IMR-90 (cell line): ENCODE data around the gene CBFA2T3. TPM values are rescaled to one million over a fixed set of nuclear protein-coding genes. Genes with fewer than 3 reads are reported as not detected.

Experiments
- ATAC-seq: fragments of 200-7000 bp; cut with Tn5 transposase; 2 replicates; pipeline ENCODE4 v1.9.1; 2020; ENCODE audit warnings: low read depth, mild to moderate bottlenecking, moderate library complexity
- BruUV-seq: library from RNA; stranded (reverse); fragments of 400-500 nt; replicated peaks from 2 replicates; lab custom pipeline; 2021; lab: Mats Ljungman, UMichigan
- CTCF ChIA-PET: fragments of 300-600 bp; formaldehyde crosslinking; extraction: SDS; loops from one replicate; lab custom pipeline; 2021; ENCODE audit warnings: antibody characterized with exemption; lab: Yijun Ruan, JAX
- POLR2A ChIA-PET: fragments of 300-600 bp; sonication (Branson Sonifier 250); formaldehyde crosslinking; loops from one replicate; lab custom pipeline; 2022; ENCODE audit warnings: antibody characterized with exemption; ENCODE audit not compliant: unreplicated experiment; lab: Charles Lee
- DNase-seq: peaks from one replicate; pipeline ENCODE4 v3.0.0; 2013
- H2AFZ ChIP-seq: replicated peaks from 2 replicates; pipeline ENCODE3; 2013; ENCODE audit warnings: low read length, mild to moderate bottlenecking; ENCODE audit not compliant: poor library complexity
- H2AK5ac ChIP-seq: 2 replicates; pipeline ENCODE4 v1.6.1; 2013; ENCODE audit warnings: low read depth, low read length, inconsistent platforms
- H2AK9ac ChIP-seq: replicated peaks from 2 replicates; pipeline ENCODE3; 2013; ENCODE audit warnings: mild to moderate bottlenecking, low read depth, low read length, moderate library complexity; ENCODE audit not compliant: poor library complexity
- H2BK120ac ChIP-seq: 2 replicates; pipeline ENCODE4 v1.6.1; 2013; ENCODE audit warnings: low read depth, low read length, inconsistent platforms
- H2BK15ac ChIP-seq: 3 replicates; pipeline ENCODE4 v1.6.1; 2013; ENCODE audit warnings: low read depth, low read length, inconsistent platforms
- H2BK20ac ChIP-seq: 2 replicates; pipeline ENCODE4 v1.6.1; 2013; ENCODE audit warnings: low read depth, mild to moderate bottlenecking, inconsistent platforms, low read length, moderate library complexity
- H2BK5ac ChIP-seq: 2 replicates; pipeline ENCODE4 v1.6.1; 2013; ENCODE audit warnings: mild to moderate bottlenecking, low read depth, low read length, inconsistent platforms; ENCODE audit not compliant: poor library complexity, severe bottlenecking
- H3K14ac ChIP-seq: replicated peaks from 2 replicates; pipeline ENCODE4 v1.6.1; 2013; ENCODE audit warnings: low read depth, low read length, inconsistent platforms
- H3K18ac ChIP-seq: 2 replicates; pipeline ENCODE4 v1.6.1; 2013; ENCODE audit warnings: low read depth, low read length, control low read depth
- H3K23ac ChIP-seq: 2 replicates; pipeline ENCODE4 v1.6.1; 2013; ENCODE audit warnings: low read depth, low read length, inconsistent platforms
- H3K27ac ChIP-seq: 2 replicates; pipeline ENCODE4 v1.5.1; 2013; ENCODE audit warnings: mild to moderate bottlenecking, control low read depth, low read length; ENCODE audit not compliant: insufficient read depth
- H3K27me3 ChIP-seq: 2 replicates; pipeline ENCODE4 v1.6.1; 2013; ENCODE audit warnings: low read length; ENCODE audit not compliant: control insufficient read depth, insufficient read depth
- H3K36me3 ChIP-seq: 2 replicates; pipeline ENCODE4 v1.6.1; 2013; ENCODE audit warnings: low read length, mixed read lengths; ENCODE audit not compliant: control insufficient read depth, insufficient read depth
- H3K4ac ChIP-seq: 2 replicates; pipeline ENCODE4 v1.6.1; 2013; ENCODE audit warnings: low read depth, low read length, inconsistent platforms
- H3K4me1 ChIP-seq: 2 replicates; pipeline ENCODE4 v1.6.1; 2013; ENCODE audit warnings: low read length, mixed read lengths; ENCODE audit not compliant: control insufficient read depth, insufficient read depth
- H3K4me2 ChIP-seq: 2 replicates; pipeline ENCODE4 v1.6.1; 2013; ENCODE audit warnings: low read depth, mild to moderate bottlenecking, control low read depth, low read length, moderate library complexity
- H3K4me3 ChIP-seq: 2 replicates; pipeline ENCODE4 v1.5.1; 2013; ENCODE audit warnings: low read depth, mild to moderate bottlenecking, control low read depth, low read length, moderate library complexity; ENCODE audit not compliant: insufficient read depth
- H3K56ac ChIP-seq: 2 replicates; pipeline ENCODE4 v1.6.1; 2013; ENCODE audit warnings: low read length, inconsistent platforms; ENCODE audit not compliant: insufficient read depth; ENCODE audit errors: extremely low read depth
- H3K79me1 ChIP-seq, 2 experiments: 2 replicates each; pipeline ENCODE4 v1.6.1; 2013; ENCODE audit warnings: low read length in 2 of 2, inconsistent platforms in 1 of 2, low read depth in 1 of 2
- H3K9ac ChIP-seq: 2 replicates; pipeline ENCODE4 v1.6.1; 2013; ENCODE audit warnings: low read depth, low read length, control low read depth
- H3K9me1 ChIP-seq: 2 replicates; pipeline ENCODE4 v1.6.1; 2013; ENCODE audit warnings: low read length, inconsistent platforms; ENCODE audit not compliant: insufficient read depth
- H3K9me3 ChIP-seq: 2 replicates; pipeline ENCODE4 v1.6.1; 2013; ENCODE audit warnings: low read length; ENCODE audit not compliant: control insufficient read depth, insufficient read depth
- H4K20me1 ChIP-seq: 2 replicates; pipeline ENCODE4 v1.6.1; 2013; ENCODE audit warnings: low read length, inconsistent platforms; ENCODE audit not compliant: insufficient read depth
- H4K5ac ChIP-seq: 2 replicates; pipeline ENCODE4 v1.6.1; 2013; ENCODE audit warnings: mild to moderate bottlenecking, low read depth, low read length, control low read depth
- H4K8ac ChIP-seq, 2 experiments: 2 replicates each; pipeline ENCODE4 v1.6.1; 2013; ENCODE audit warnings: low read depth in 2 of 2, low read length in 2 of 2, control low read depth in 1 of 2, inconsistent platforms in 1 of 2
- H4K91ac ChIP-seq: 2 replicates; pipeline ENCODE4 v1.6.1; 2013; ENCODE audit warnings: low read depth, low read length, inconsistent platforms; ENCODE audit not compliant: insufficient read depth
- BHLHE40 ChIP-seq: fragments of 150-350 bp; IDR thresholded peaks from 2 replicates; pipeline ENCODE4 v1.6.1; 2016; ENCODE audit warnings: mild to moderate bottlenecking, low read depth, low read length
- CEBPB ChIP-seq: IDR thresholded peaks from 2 replicates; pipeline ENCODE4 v1.6.1; 2012; ENCODE audit warnings: low read depth, low read length, improper control_type of control experiment
- MAFK ChIP-seq: IDR thresholded peaks from 2 replicates; pipeline ENCODE4 v1.6.1; 2012; ENCODE audit warnings: low read depth, low read length, improper control_type of control experiment
- MAZ ChIP-seq: IDR thresholded peaks from 2 replicates; pipeline ENCODE4 v1.6.1; 2012; ENCODE audit warnings: low read depth, mild to moderate bottlenecking, low read length, improper control_type of control experiment, moderate library complexity, borderline replicate concordance
- MXI1 ChIP-seq: IDR thresholded peaks from 2 replicates; pipeline ENCODE4 v1.6.1; 2012; ENCODE audit warnings: low read depth, mild to moderate bottlenecking, low read length, moderate library complexity, borderline replicate concordance
- NFE2L2 ChIP-seq: fragments of 150-350 bp; IDR thresholded peaks from 2 replicates; pipeline ENCODE4 v1.6.1; 2016; ENCODE audit warnings: low read depth, mild to moderate bottlenecking, low read length
- RAD21 ChIP-seq: IDR thresholded peaks from 2 replicates; pipeline ENCODE4 v1.6.1; 2012; ENCODE audit warnings: low read length, improper control_type of control experiment
- RCOR1 ChIP-seq: IDR thresholded peaks from 2 replicates; pipeline ENCODE4 v1.6.1; 2012; ENCODE audit warnings: mild to moderate bottlenecking, low read length, improper control_type of control experiment; ENCODE audit not compliant: insufficient replicate concordance
- RFX5 ChIP-seq: IDR thresholded peaks from 2 replicates; pipeline ENCODE4 v1.8.0; 2012; ENCODE audit warnings: low read depth, mild to moderate bottlenecking, low read length, moderate library complexity
- SMC3 ChIP-seq: fragments of 150-350 bp; IDR thresholded peaks from 2 replicates; pipeline ENCODE4 v1.6.1; 2016; ENCODE audit warnings: low read depth, mild to moderate bottlenecking, antibody characterized with exemption, low read length, moderate library complexity
- USF2 ChIP-seq: fragments of 150-350 bp; IDR thresholded peaks from 2 replicates; pipeline ENCODE4 v1.6.1; 2017; ENCODE audit warnings: mild to moderate bottlenecking, antibody characterized with exemption, low read length, low read depth
- WGBS, 2 experiments: methylation state at CpG; one replicate each; pipeline versions ENCODE4 v1.1.5 to v1.1.7; 2013; ENCODE audit warnings: missing lambda C conversion rate in 2 of 2; ENCODE audit not compliant: insufficient read length in 1 of 2; ENCODE audit errors: extremely low coverage in 2 of 2; 5-methylcytosine and 5-hydroxymethylcytosine counted together
- dilution Hi-C: fragments of 300-500 bp; cut with HindIII; formaldehyde crosslinking; loops from one replicate; pipeline ENCODE4 v1.14.3; 2018; ENCODE audit warnings: low sequenced_read_pairs; ENCODE audit not compliant: unreplicated experiment
- in situ Hi-C: fragments of 300-500 bp; cut with MboI; formaldehyde crosslinking; loops from 3 replicates; pipeline ENCODE4 v1.14.3; 2019; ENCODE audit warnings: low sequenced_read_pairs, inconsistent platforms, mixed read lengths
- intact Hi-C: fragments of 100-400 bp; cut with micrococcal nuclease; formaldehyde crosslinking; loops from 2 replicates; pipeline ENCODE4 v1.10.0; 2022
- polyA plus RNA-seq, 3 experiments: library from polyadenylated mRNA; depleted of rRNA; stranded (reverse); fragments of >200 nt; gene quantifications; 2 replicates each; pipeline ENCODE4 v1.2.3, GENCODE V29; 2012; ENCODE audit warnings: low replicate concordance in 1 of 3
- total RNA-seq: library from RNA; depleted of rRNA; stranded (reverse); fragments of >200 nt; gene quantifications from 2 replicates; pipeline ENCODE4 v1.2.3, GENCODE V29; 2012
- TF ChIP-seq, protein P1 (sequence below): conservative IDR thresholded peaks from 2 replicates; pipeline ENCODE4 v1.5.1; 2012; ENCODE audit warnings: mild to moderate bottlenecking, low read depth, low read length, improper control_type of control experiment
- TF ChIP-seq, protein P2 (sequence below): fragments of 150-350 bp; IDR thresholded peaks from 2 replicates; pipeline ENCODE4 v1.6.1; 2016; ENCODE audit warnings: low read depth, mild to moderate bottlenecking, low read length, moderate library complexity, borderline replicate concordance

Gene CBFA2T3
- total and polyA plus RNA-seq, 2 of the 4 experiments (the other 2 are of a cell fraction), result not detected

GRCh38 chr16:88880226-88881006 is 96.6 kb downstream of the CBFA2T3 start (continued):
- TF ChIP-seq CEBPB, result no peak

DNA sequence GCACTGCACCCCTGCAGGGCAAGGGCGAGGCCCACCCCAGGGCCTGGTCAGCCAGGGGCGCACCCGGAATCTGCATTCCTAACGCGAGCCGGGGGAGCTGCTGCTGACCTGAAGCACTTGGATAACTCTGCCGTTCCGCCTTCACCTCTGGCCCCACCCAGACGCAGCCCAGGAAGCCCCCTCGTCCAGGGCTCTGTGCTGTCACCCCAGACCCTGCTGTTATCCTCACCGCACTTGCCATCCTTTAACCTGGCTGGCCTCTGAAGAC is 97.3 kb downstream of the CBFA2T3 start:
- H2BK15ac ChIP-seq, result no peak overlapping the region
- no peak overlapping the region for H3K4me2 ChIP-seq
- H2BK120ac ChIP-seq, result no peak overlapping the region
- no peak overlapping the region for H2AK9ac ChIP-seq
- no peak overlapping the region for H4K5ac ChIP-seq
- intact Hi-C loops, result no loop called here
- no peak overlapping the region for H3K14ac ChIP-seq
- H3K4me1 ChIP-seq, result no peaks in the 10 kb centered on the region
- no peaks in the 10 kb centered on the region for H3K79me1 ChIP-seq
- H4K20me1 ChIP-seq, result no peaks in the 10 kb centered on the region
- no peak overlapping the region for H2BK20ac ChIP-seq
- no peak overlapping the region for H4K91ac ChIP-seq
- no peaks in the 10 kb centered on the region for H3K36me3 ChIP-seq
- no peak overlapping the region for H2AK5ac ChIP-seq
- no peaks in the 10 kb centered on the region for H3K9me1 ChIP-seq
- H2AFZ ChIP-seq, result no peak overlapping the region
- dilution Hi-C loops, result no loop called here
- no peak overlapping the region for H3K18ac ChIP-seq
- DNase-seq, result no peak
- H3K56ac ChIP-seq, result no peak overlapping the region
- ChIA-PET CTCF (interaction anchor here (1.4 kb wide), 1 partner anchor 22 kb away, joined by 5 read pairs; no protein-coding TSS in a partner anchor), POLR2A (no interaction called here)
- H2BK5ac ChIP-seq, result no peak overlapping the region
- no peak overlapping the region for H3K4me3 ChIP-seq
- WGBS, 2 experiments, result no CpG with 5 or more reads among the region's 11 CpGs
- no peaks in the 10 kb centered on the region for H3K9me3 ChIP-seq
- H3K4ac ChIP-seq, result no peak overlapping the region
- no peak overlapping the region for H3K23ac ChIP-seq
- in situ Hi-C loops, result no loop called here
- ATAC-seq, result no peak
- no peak overlapping the region for H3K9ac ChIP-seq
- no TSS peak for BruUV-seq
- peaks cover 42% of the 10 kb centered on the region for H3K27me3 ChIP-seq
- H4K8ac ChIP-seq, result no peak overlapping the region
- H3K27ac ChIP-seq, result no peak overlapping the region
- TF ChIP-seq NFE2L2 (no peak), RCOR1 (no peak), RFX5 (no peak), CEBPB (no peak), USF2 (no peak), MXI1 (no peak), MAZ (no peak), BHLHE40 (no peak), SMC3 (no peak), RAD21 (no peak), MAFK (no peak)
- TF ChIP-seq, protein P1, sequence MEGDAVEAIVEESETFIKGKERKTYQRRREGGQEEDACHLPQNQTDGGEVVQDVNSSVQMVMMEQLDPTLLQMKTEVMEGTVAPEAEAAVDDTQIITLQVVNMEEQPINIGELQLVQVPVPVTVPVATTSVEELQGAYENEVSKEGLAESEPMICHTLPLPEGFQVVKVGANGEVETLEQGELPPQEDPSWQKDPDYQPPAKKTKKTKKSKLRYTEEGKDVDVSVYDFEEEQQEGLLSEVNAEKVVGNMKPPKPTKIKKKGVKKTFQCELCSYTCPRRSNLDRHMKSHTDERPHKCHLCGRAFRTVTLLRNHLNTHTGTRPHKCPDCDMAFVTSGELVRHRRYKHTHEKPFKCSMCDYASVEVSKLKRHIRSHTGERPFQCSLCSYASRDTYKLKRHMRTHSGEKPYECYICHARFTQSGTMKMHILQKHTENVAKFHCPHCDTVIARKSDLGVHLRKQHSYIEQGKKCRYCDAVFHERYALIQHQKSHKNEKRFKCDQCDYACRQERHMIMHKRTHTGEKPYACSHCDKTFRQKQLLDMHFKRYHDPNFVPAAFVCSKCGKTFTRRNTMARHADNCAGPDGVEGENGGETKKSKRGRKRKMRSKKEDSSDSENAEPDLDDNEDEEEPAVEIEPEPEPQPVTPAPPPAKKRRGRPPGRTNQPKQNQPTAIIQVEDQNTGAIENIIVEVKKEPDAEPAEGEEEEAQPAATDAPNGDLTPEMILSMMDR, result no peak
- TF ChIP-seq, protein P2, sequence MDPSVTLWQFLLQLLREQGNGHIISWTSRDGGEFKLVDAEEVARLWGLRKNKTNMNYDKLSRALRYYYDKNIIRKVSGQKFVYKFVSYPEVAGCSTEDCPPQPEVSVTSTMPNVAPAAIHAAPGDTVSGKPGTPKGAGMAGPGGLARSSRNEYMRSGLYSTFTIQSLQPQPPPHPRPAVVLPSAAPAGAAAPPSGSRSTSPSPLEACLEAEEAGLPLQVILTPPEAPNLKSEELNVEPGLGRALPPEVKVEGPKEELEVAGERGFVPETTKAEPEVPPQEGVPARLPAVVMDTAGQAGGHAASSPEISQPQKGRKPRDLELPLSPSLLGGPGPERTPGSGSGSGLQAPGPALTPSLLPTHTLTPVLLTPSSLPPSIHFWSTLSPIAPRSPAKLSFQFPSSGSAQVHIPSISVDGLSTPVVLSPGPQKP, result no peak
